ENCODE data around the gene MTX1.
"Not testable (repeated sequence)": the region's sequence is repeated elsewhere in the genome, so short reads cannot be mapped to it uniquely, and the experiment has no call there.

Gene MTX1

GRCh38 chr1:155206891-155207805 is 1.3 kb upstream of the MTX1 start:
- peak overlapping the region; percentile 56 to 94 (median 71) for H3K4me3 ChIP-seq (ENCODE audit: low read depth in 1 of 5, low read length in 5 of 5)
- peak overlapping the region; percentile 99 for H3K27ac ChIP-seq (ENCODE audit: low read depth, low read length)
- peak overlapping the region in 4 of 5 donors; percentile 40 to 78 (median 54) for H3K9ac ChIP-seq (ENCODE audit: low read length in 5 of 5)
- peaks cover 0 to 19% (median 5%) of the 10 kb centered on the region in 5 donors for H3K36me3 ChIP-seq (ENCODE audit: control insufficient read depth in 5 of 5, insufficient read depth in 5 of 5, low read length in 5 of 5)
- peaks cover 8 to 30% (median 28%) of the 10 kb centered on the region in 5 donors for H3K4me1 ChIP-seq (ENCODE audit: control insufficient read depth in 5 of 5, insufficient read depth in 5 of 5, low read length in 5 of 5)
- no peaks in the 10 kb centered on the region for H3K27me3 ChIP-seq (ENCODE audit: control insufficient read depth in 5 of 5, insufficient read depth in 4 of 5, low read length in 5 of 5)
- no peaks in the 10 kb centered on the region for H3K9me3 ChIP-seq (ENCODE audit: control insufficient read depth in 5 of 5, low read length in 5 of 5)

GRCh38 chr1:155207806-155208540 is 522 bp upstream of the MTX1 start, which contains the start of gene THBS3:
THBS3 (minus strand) TSS chr1:155207897; CDS start chr1:155207876, 21 bp downstream.
- Histone ChIP-seq H3K36me3 (ENCODE audit: control insufficient read depth in 5 of 5, insufficient read depth in 5 of 5, low read length in 5 of 5) (peaks cover 0 to 26% (median 5%) of the 10 kb centered on the region in 5 donors), H3K4me3 (ENCODE audit: low read depth in 1 of 5, low read length in 5 of 5) (peak within 1 kb of the TSS; percentile 74 to 97 (median 78)), H3K4me1 (ENCODE audit: control insufficient read depth in 5 of 5, insufficient read depth in 5 of 5, low read length in 5 of 5) (peaks cover 8 to 30% (median 28%) of the 10 kb centered on the region in 5 donors), H3K9me3 (ENCODE audit: control insufficient read depth in 5 of 5, low read length in 5 of 5) (no peaks in the 10 kb centered on the region), H3K27ac (ENCODE audit: low read depth, low read length) (peak within 1 kb of the TSS; percentile 99), H3K27me3 (ENCODE audit: control insufficient read depth in 5 of 5, insufficient read depth in 4 of 5, low read length in 5 of 5) (no peaks in the 10 kb centered on the region), H3K9ac (ENCODE audit: low read length in 5 of 5) (peak within 1 kb of the TSS; percentile 90 to 97 (median 94))

DNA sequence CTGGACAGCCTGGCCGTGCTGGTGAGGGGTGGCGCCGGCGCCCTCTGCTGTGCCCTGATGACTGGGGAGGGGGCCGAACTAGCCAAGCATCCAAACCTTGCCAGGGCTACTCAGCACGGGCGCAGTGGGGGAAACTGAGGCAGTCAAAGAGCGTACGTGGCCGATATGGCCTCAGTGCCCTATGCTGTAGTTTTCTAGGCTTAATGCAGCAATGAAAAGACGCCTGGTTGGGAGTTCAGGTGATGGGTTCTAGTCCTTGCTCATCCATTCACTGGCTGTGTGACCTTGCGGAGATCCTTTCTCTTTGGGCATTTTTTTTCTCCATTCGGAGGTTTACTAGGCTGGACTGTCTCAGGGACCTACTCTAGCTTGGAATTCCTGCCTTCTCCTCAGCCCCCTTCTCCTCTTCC is 822 bp downstream of the MTX1 start:
- H3K9me3 ChIP-seq (ENCODE audit: control insufficient read depth in 5 of 5, low read length in 5 of 5): no peaks in the 10 kb centered on the region
- H3K9ac ChIP-seq (ENCODE audit: low read length in 5 of 5): peak overlapping the region; percentile 66 to 97 (median 92)
- H3K4me1 ChIP-seq (ENCODE audit: control insufficient read depth in 5 of 5, insufficient read depth in 5 of 5, low read length in 5 of 5): peaks cover 8 to 30% (median 28%) of the 10 kb centered on the region in 5 donors
- H3K27me3 ChIP-seq (ENCODE audit: control insufficient read depth in 5 of 5, insufficient read depth in 4 of 5, low read length in 5 of 5): no peaks in the 10 kb centered on the region
- peak overlapping the region; percentile 99 for H3K27ac ChIP-seq (ENCODE audit: low read depth, low read length)
- peak overlapping the region; percentile 78 to 97 (median 94) for H3K4me3 ChIP-seq (ENCODE audit: low read depth in 1 of 5, low read length in 5 of 5)
- H3K36me3 ChIP-seq (ENCODE audit: control insufficient read depth in 5 of 5, insufficient read depth in 5 of 5, low read length in 5 of 5): peaks cover 0 to 26% (median 5%) of the 10 kb centered on the region in 5 donors

GRCh38 chr1:155210314-155211104 is 2.0 kb downstream of the MTX1 start:
- Histone ChIP-seq H3K9me3 (ENCODE audit: control insufficient read depth in 5 of 5, low read length in 5 of 5) (no peaks in the 10 kb centered on the region), H3K4me3 (ENCODE audit: low read depth in 1 of 5, low read length in 5 of 5) (no peak overlapping the region), H3K9ac (ENCODE audit: low read length in 5 of 5) (no peak overlapping the region), H3K4me1 (ENCODE audit: control insufficient read depth in 5 of 5, insufficient read depth in 5 of 5, low read length in 5 of 5) (peaks cover 8 to 30% (median 28%) of the 10 kb centered on the region in 5 donors), H3K36me3 (ENCODE audit: control insufficient read depth in 5 of 5, insufficient read depth in 5 of 5, low read length in 5 of 5) (peaks cover 0 to 33% (median 5%) of the 10 kb centered on the region in 5 donors), H3K27ac (ENCODE audit: low read depth, low read length) (no peak overlapping the region), H3K27me3 (ENCODE audit: control insufficient read depth in 5 of 5, insufficient read depth in 4 of 5, low read length in 5 of 5) (no peaks in the 10 kb centered on the region)

GRCh38 chr1:155211381-155212050 is 3.0 kb downstream of the MTX1 start:
- not testable (repeated sequence) for H3K4me3 ChIP-seq (ENCODE audit: low read depth in 1 of 5, low read length in 5 of 5); H3K9ac ChIP-seq (ENCODE audit: low read length in 5 of 5); H3K27me3 ChIP-seq (ENCODE audit: control insufficient read depth in 5 of 5, insufficient read depth in 4 of 5, low read length in 5 of 5); H3K27ac ChIP-seq (ENCODE audit: low read depth, low read length); H3K9me3 ChIP-seq (ENCODE audit: control insufficient read depth in 5 of 5, low read length in 5 of 5)
- Histone ChIP-seq H3K4me1 (ENCODE audit: control insufficient read depth in 5 of 5, insufficient read depth in 5 of 5, low read length in 5 of 5) (peaks cover 8 to 30% (median 28%) of the 10 kb centered on the region in 5 donors), H3K36me3 (ENCODE audit: control insufficient read depth in 5 of 5, insufficient read depth in 5 of 5, low read length in 5 of 5) (peaks cover 0 to 40% (median 5%) of the 10 kb centered on the region in 5 donors)

- Histone ChIP-seq H3K4me1 (ENCODE audit: control insufficient read depth in 5 of 5, insufficient read depth in 5 of 5, low read length in 5 of 5) (peaks cover 8 to 26% (median 22%) of the 10 kb centered on the region in 5 donors), H3K36me3 (ENCODE audit: control insufficient read depth in 5 of 5, insufficient read depth in 5 of 5, low read length in 5 of 5) (peaks cover 0 to 43% (median 5%) of the 10 kb centered on the region in 5 donors)
- H3K27ac ChIP-seq (ENCODE audit: low read depth, low read length); H3K27me3 ChIP-seq (ENCODE audit: control insufficient read depth in 5 of 5, insufficient read depth in 4 of 5, low read length in 5 of 5); H3K9ac ChIP-seq (ENCODE audit: low read length in 5 of 5); H3K9me3 ChIP-seq (ENCODE audit: control insufficient read depth in 5 of 5, low read length in 5 of 5); H3K4me3 ChIP-seq (ENCODE audit: low read depth in 1 of 5, low read length in 5 of 5): not testable (repeated sequence)
These were observed 3.6 kb downstream of the MTX1 start for GRCh38 chr1:155212051-155212440.

- not testable (repeated sequence) for H3K4me3 ChIP-seq (ENCODE audit: low read depth in 1 of 5, low read length in 5 of 5); H3K27me3 ChIP-seq (ENCODE audit: control insufficient read depth in 5 of 5, insufficient read depth in 4 of 5, low read length in 5 of 5); H3K9ac ChIP-seq (ENCODE audit: low read length in 5 of 5); H3K27ac ChIP-seq (ENCODE audit: low read depth, low read length); H3K9me3 ChIP-seq (ENCODE audit: control insufficient read depth in 5 of 5, low read length in 5 of 5)
- Histone ChIP-seq H3K4me1 (ENCODE audit: control insufficient read depth in 5 of 5, insufficient read depth in 5 of 5, low read length in 5 of 5) (peaks cover 0 to 15% (median 11%) of the 10 kb centered on the region in 5 donors), H3K36me3 (ENCODE audit: control insufficient read depth in 5 of 5, insufficient read depth in 5 of 5, low read length in 5 of 5) (peaks cover 0 to 43% (median 5%) of the 10 kb centered on the region in 5 donors)
These were observed 6.2 kb downstream of the MTX1 start for GRCh38 chr1:155214702-155215101.

DNA sequence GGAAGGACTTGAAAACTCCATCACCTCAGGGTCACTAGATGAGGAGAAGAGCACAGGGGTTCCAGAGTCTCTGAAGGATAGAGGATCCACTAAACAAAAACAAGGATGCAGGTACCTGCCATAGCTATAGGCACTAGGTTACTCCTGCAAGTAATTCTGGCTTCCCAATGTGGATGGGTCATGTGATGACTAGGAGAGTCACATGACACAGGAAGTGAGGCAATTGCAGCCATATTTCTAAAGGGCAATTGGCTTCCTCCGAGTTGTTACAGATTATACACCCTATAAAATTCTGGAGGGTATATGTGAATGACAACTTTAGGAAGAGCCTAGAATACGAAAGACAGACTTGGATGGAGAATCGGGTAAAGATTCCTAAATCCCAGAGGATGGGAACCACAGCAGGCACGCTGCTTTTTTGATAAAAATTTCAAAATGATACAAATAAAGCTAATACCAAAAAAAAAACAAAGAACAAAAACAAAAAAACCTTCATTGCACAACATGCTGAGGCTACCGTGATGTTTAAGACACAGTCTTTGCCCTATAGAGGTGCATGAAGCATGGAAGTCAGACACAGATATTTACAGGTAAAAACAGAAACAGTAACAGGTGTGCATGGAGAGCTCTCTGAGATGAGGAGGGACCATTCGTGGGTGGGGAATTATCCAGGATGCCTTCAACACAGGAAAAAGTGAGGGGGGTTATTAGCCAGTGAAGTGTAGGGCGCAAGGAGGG is 10.5 kb downstream of the MTX1 start:
- H3K9ac ChIP-seq (ENCODE audit: low read length in 5 of 5): peak overlapping the region in 1 of 5 donors; percentile 32
- H3K4me3 ChIP-seq (ENCODE audit: low read depth in 1 of 5, low read length in 5 of 5): peak overlapping the region in 4 of 5 donors; percentile 13 to 42 (median 32)
- no peaks in the 10 kb centered on the region for H3K9me3 ChIP-seq (ENCODE audit: control insufficient read depth in 5 of 5, low read length in 5 of 5)
- peaks cover 0 to 12% (median 9%) of the 10 kb centered on the region in 5 donors for H3K4me1 ChIP-seq (ENCODE audit: control insufficient read depth in 5 of 5, insufficient read depth in 5 of 5, low read length in 5 of 5)
- no peak overlapping the region for H3K27ac ChIP-seq (ENCODE audit: low read depth, low read length)
- H3K36me3 ChIP-seq (ENCODE audit: control insufficient read depth in 5 of 5, insufficient read depth in 5 of 5, low read length in 5 of 5): peaks cover 0 to 16% (median 0%) of the 10 kb centered on the region in 5 donors
- no peaks in the 10 kb centered on the region for H3K27me3 ChIP-seq (ENCODE audit: control insufficient read depth in 5 of 5, insufficient read depth in 4 of 5, low read length in 5 of 5)
